Erythroblast (primary cell): ENCODE data around the gene IL16.

Experiments
- GATA1 ChIP-seq: IDR thresholded peaks from 2 replicates; pipeline ENCODE4 v1.6.1; 2011; ENCODE audit warnings: low read depth, mild to moderate bottlenecking, control low read depth, low read length, moderate library complexity
- POLR2A ChIP-seq: IDR thresholded peaks from 2 replicates; pipeline ENCODE4 v1.6.1; 2011; ENCODE audit warnings: mild to moderate bottlenecking, low read length

DNA sequence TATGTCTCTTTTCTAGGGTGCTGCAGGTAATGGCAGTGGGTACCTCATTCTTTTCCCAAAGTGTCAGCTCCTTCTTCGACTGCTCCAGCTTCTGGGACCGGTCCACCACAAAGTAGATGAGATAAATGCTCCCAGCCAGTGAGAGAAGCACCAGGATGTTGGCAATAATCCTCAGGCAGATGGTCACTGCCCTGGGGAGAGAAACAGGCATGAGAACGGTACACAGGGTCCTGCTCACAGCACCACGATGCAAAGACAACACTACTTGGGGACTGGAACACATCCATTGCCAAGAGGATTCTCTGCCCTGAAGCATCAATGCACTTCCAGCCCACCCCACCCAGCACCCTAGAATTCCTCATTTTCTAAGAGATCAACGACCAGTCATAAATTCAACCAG is 155.0 kb downstream of the IL16 start:
- no peak for TF ChIP-seq POLR2A
- no peak for TF ChIP-seq GATA1
